ENCODE data around the gene MYH14.

Gene MYH14

GRCh38 chr19:50255115-50255514 lies 51.7 kb downstream of the MYH14 start:
- FAIRE-seq = no peak
- no peak for DNase-seq (ENCODE audit: low spot score)

DNA sequence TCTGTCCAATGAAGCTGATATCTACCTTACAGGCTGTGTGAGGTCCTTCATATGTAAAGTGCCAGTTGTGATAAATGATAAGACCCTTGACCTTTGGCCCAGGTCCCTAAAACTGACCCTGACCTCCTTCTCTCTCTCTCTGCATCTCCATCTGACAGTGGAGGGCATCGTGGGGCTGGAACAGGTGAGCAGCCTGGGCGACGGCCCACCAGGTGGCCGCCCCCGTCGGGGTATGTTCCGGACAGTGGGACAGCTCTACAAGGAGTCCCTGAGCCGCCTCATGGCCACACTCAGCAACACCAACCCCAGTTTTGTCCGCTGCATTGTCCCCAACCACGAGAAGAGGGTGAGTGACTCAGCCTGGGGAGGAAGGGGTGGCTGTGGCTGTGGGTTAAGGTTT lies 53.7 kb downstream of the MYH14 start:
- DNase-seq (ENCODE audit: low spot score) (no peak), FAIRE-seq (no peak)

DNA sequence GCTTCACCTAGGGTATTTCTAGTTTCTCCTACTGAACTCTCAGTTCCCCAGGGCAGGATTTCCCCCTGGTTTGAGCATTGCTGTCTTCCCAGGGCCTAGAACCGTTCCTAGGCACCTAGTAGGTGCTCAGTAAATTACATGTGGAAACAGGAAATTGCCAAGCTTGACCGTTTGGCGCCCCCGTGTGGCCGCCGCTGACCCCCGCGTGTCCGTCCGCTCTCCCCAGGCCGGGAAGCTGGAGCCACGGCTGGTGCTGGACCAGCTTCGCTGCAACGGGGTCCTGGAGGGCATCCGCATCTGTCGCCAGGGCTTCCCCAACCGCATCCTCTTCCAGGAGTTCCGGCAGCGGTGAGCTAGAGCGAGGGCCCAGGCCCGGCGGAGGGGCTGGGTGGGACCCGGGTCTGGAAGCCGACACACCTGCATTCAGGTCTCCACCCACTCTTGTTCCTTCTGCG lies 55.5 kb downstream of the MYH14 start:
- no peak for FAIRE-seq
- no peak for DNase-seq (ENCODE audit: low spot score)

- FAIRE-seq (no peak), DNase-seq (ENCODE audit: low spot score) (no peak)
These were observed 58.1 kb downstream of the MYH14 start for GRCh38 chr19:50261446-50261970.

GRCh38 chr19:50263176-50263575 lies 59.8 kb downstream of the MYH14 start:
- FAIRE-seq (no peak), DNase-seq (ENCODE audit: low spot score) (no peak)

GRCh38 chr19:50264483-50265186 lies 61.2 kb downstream of the MYH14 start:
- DNase-seq (ENCODE audit: low spot score) (no peak), FAIRE-seq (no peak)

DNA sequence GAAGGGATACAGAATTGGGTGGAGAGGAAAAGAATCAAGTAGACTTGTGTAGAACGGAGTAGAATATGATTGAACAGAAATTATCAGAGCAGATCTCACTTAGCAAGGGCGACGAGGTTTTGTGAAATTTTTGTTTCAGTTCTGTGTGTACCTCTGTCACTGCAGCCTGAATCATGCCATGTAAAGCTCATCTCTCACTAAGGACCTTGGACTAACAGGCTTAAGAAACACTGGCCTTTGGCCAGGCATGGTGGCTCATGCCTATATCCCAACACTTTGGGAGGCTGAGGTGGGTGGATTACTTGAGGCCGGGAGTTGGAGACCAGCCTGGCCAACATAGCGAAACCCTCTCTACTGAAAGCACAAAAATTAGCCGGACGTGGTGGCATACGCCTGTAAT lies 62.6 kb downstream of the MYH14 start:
- no peak for FAIRE-seq
- no peak for DNase-seq (ENCODE audit: low spot score)

DNA sequence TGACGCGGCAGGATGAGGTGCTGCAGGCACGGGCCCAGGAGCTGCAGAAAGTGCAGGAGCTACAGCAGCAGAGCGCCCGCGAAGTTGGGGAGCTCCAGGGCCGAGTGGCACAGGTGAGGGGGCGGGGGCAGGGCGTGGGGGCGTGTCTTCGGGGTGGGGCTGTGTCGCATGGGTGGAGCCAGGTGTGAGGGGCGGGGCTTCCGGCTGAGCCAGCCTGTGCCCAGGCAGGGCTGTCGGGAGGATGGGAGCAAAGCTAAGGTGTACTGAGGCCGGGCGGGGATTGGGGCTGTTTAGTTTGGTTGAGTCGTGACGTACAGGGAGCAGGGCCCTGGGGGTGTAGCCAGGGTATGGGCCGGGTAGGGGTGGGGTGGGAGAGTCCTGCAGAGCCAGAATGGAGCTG lies 63.5 kb downstream of the MYH14 start:
- DNase-seq (ENCODE audit: low spot score) = no peak
- no peak for FAIRE-seq

- no peak for DNase-seq (ENCODE audit: low spot score)
- FAIRE-seq = no peak
These were observed 64.6 kb downstream of the MYH14 start for GRCh38 chr19:50268041-50268440.

DNA sequence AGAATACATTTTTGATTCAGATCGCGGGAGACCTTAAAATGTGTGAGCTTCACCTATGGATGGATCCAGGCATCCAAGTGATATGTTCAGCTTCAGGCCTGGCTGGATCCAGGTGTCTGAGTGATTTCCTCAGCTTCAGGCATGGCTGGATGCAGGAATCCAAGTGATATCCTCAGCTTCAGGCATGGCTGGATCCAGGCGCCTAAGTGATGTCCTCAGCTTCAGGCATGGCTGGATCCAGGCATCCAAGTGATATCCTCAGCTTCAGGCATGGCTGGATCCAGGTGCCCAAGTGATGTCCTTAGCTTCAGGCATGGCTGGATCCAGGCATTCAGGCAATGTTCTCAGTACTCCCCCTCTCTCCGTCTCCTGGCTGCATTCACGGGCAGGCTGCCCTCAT lies 65.1 kb downstream of the MYH14 start:
- DNase-seq (ENCODE audit: low spot score) (no peak), FAIRE-seq (no peak)

- no peak for DNase-seq (ENCODE audit: low spot score)
- FAIRE-seq = no peak
These were observed 66.2 kb downstream of the MYH14 start for GRCh38 chr19:50269653-50270052.

DNA sequence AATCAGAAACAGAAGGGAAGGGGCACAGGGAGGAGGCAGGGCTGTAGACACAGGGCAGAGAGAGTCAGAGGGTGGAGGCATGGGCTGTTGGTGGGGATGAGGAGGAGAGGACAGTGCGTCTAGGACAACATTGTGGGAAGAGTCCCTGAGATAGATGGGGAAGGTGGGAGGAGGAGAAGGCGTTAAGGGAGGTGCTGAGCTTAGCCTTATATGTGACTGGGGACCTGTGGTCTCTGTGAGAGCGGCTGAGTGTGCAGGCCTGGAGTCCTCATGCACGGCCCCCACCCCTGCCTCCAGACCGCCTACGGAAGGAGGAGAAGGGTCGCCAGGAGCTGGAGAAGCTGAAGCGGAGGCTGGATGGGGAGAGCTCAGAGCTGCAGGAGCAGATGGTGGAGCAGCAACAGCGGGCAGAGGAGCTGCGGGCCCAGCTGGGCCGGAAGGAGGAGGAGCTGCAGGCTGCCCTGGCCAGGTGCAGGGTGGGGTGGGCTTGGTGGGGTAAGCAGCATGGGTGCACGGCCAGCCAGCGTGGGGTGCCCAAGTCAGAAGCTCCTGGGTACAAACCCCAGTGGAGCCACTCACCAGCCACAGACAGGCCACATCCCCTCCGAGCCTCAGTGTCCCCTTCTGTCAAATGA lies 69.0 kb downstream of the MYH14 start:
- FAIRE-seq (no peak), DNase-seq (ENCODE audit: low spot score) (no peak)

GRCh38 chr19:50273821-50274220 lies 70.4 kb downstream of the MYH14 start:
- no peak for FAIRE-seq
- no peak for DNase-seq (ENCODE audit: low spot score)

DNA sequence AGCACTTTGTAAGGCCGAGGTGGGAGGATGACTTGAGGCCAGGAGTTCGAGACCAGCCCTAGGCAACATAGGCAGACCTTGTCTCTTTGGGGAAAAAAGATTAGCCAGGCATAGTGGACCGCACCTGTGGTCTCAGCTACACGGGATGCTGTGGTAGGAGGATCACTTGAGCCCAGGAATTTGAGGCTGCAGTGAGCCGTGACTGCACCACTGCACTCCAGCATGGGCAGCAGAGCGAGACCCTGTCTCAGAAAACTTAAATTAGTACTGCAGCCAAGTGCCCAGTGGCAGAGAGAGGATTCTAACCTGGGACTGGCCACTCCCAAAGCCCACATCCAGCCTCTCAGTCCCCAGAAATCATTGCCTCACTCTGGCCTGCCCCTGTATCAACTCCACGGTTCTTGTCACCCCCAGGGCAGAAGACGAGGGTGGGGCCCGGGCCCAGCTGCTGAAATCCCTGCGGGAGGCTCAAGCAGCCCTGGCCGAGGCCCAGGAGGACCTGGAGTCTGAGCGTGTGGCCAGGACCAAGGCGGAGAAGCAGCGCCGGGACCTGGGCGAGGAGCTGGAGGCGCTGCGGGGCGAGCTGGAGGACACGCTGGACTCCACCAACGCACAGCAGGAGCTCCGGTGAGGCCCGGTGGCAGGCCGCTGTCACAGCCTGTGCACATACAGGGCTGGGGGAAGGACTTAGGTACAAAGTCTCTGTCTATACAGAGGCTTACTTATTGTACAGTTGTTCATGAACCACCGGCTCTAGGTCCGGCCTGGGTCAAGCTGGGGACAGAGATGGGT lies 72.4 kb downstream of the MYH14 start:
- no peak for FAIRE-seq
- DNase-seq (ENCODE audit: low spot score) = no peak

DNA sequence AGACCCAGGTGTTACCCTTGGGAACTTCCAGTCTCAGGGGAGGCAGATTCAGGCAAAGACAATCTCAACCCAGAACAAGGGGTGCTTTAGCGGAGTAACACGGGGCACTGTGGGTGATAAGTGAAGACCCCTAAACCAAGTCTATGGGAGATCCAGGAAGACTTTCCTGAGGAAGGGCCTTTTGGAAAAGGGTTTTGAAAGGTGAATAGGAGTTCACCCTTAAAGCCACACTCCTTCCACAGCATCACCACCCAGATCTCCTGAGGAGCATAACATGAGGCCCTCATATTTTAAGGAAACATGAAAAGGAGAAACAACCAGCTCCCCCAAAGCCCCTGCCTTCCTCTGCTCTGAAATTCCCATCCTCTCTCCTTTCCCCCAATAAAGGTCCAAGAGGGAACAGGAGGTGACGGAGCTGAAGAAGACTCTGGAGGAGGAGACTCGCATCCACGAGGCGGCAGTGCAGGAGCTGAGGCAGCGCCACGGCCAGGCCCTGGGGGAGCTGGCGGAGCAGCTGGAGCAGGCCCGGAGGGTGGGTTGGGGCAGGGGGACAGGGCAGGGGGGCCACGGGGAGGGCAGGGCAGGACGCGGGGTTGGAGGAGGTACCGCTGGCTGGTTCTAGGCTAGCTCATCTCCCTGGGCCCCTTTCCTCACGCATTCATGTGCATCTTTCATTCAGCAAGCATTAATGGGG lies 73.1 kb downstream of the MYH14 start:
- DNase-seq (ENCODE audit: low spot score) (no peak), FAIRE-seq (no peak)

DNA sequence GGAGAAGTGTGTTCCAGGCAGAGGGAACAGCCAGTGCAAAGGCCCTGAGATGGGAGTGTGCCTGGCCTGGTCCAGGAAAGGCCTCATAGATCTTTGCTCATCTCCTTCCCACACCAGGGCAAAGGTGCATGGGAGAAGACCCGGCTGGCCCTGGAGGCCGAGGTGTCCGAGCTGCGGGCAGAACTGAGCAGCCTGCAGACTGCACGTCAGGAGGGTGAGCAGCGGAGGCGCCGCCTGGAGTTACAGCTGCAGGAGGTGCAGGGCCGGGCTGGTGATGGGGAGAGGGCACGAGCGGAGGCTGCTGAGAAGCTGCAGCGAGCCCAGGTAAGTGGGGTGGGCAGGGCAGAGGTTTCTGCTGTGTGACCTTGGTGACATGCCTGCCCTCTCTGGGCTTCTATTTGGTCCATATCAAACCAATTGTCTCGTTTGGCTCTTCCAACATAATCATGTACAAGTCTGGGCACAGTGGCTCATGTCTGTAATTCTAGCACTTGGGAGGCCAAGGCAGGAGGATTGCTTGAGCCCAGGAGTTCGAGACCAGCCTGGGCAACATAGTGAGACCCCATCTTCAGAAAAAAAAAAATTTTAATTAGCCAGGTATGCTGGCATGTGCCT lies 74.7 kb downstream of the MYH14 start:
- FAIRE-seq (no peak), DNase-seq (ENCODE audit: low spot score) (no peak)

DNA sequence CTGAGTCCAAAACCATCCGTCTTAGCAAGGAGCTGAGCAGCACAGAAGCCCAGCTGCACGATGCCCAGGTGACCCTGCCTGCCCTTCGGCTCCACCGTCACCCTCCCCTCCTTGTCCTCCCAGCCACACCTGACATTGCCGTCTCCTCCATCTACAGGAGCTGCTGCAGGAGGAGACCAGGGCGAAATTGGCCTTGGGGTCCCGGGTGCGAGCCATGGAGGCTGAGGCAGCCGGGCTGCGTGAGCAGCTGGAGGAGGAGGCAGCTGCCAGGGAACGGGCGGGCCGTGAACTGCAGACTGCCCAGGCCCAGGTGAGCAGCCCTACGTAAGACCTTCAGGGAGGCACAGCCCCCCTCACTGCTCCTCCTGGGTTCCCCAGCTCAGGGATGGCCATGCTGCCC lies 76.7 kb downstream of the MYH14 start:
- FAIRE-seq (no peak), DNase-seq (ENCODE audit: low spot score) (no peak)

- DNase-seq (ENCODE audit: low spot score) (no peak), FAIRE-seq (no peak)
These were observed 77.6 kb downstream of the MYH14 start for GRCh38 chr19:50280983-50281382.

DNA sequence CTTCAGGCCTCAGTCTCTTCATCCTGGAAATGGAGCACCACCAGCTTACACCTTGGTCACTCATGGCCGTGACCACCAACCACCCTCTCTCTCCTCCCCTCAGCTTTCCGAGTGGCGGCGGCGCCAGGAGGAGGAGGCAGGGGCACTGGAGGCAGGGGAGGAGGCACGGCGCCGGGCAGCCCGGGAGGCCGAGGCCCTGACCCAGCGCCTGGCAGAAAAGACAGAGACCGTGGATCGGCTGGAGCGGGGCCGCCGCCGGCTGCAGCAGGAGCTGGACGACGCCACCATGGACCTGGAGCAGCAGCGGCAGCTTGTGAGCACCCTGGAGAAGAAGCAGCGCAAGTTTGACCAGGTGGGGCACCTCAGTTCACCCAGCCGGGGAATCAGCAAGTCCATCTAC lies 78.1 kb downstream of the MYH14 start:
- no peak for FAIRE-seq
- no peak for DNase-seq (ENCODE audit: low spot score)

DNA sequence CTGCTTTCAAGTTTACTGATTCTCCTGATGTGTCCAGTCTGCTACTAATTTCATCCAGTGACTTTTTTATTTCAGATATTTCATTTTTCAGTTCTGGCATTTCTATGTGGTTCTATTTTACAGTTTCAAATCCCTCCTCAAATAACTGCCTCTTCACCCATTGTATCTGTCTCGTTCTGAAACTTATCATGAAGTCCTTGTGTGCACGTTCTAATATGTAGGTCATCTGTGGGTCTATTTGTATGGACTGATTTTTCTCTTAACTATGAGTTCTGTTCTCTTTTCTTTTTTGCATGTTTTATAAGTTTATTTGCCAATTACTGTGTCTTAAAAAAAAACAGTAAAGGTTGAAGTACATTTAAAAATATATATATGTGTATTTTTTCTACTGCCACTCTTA lies 82.4 kb downstream of the MYH14 start:
- FAIRE-seq = no peak

GRCh38 chr19:50286443-50286842 lies 83.0 kb downstream of the MYH14 start:
- DNase-seq (ENCODE audit: low spot score) (no peak), FAIRE-seq (no peak)

More for the DNA sequence above, 82.4 kb downstream of the MYH14 start:
- no peak for DNase-seq (ENCODE audit: low spot score)

Measured in RCC 7860 (cell line).